ENCODE measurements around the gene EXTL2.
"Not testable (repeated sequence)": the region's sequence is repeated elsewhere in the genome, so short reads cannot be mapped to it uniquely, and the experiment has no call there.

Gene EXTL2

DNA sequence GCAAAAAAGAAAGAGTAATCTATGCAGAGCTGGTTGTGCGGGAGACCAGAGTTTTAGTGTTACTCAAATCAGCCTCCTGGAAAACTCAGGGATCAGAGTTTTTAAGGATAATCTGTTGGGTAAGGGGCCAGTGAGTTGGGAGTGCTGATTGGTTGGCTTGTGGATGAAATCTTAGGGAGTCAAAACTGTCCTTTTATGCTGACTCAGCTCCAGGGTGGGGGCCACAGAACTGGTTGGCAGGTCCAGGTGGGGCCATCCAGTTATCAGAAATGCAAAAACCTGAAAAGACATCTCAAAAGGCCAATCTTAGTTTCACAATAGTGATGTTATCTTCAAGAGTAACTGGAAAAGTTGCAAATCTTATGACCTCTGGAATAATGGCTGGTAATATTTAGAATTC lies 3.3 kb downstream of the EXTL2 start:
- TF ChIP-seq, protein P1, sequence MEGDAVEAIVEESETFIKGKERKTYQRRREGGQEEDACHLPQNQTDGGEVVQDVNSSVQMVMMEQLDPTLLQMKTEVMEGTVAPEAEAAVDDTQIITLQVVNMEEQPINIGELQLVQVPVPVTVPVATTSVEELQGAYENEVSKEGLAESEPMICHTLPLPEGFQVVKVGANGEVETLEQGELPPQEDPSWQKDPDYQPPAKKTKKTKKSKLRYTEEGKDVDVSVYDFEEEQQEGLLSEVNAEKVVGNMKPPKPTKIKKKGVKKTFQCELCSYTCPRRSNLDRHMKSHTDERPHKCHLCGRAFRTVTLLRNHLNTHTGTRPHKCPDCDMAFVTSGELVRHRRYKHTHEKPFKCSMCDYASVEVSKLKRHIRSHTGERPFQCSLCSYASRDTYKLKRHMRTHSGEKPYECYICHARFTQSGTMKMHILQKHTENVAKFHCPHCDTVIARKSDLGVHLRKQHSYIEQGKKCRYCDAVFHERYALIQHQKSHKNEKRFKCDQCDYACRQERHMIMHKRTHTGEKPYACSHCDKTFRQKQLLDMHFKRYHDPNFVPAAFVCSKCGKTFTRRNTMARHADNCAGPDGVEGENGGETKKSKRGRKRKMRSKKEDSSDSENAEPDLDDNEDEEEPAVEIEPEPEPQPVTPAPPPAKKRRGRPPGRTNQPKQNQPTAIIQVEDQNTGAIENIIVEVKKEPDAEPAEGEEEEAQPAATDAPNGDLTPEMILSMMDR (conservative IDR thresholded peaks at IDR 0.05; ENCODE audit: low read depth, low read length), result no peak
- DNase-seq (ENCODE audit: low read depth), result no peak
- H3K4me3 ChIP-seq (ENCODE audit: low read length), result no peak overlapping the region

DNA sequence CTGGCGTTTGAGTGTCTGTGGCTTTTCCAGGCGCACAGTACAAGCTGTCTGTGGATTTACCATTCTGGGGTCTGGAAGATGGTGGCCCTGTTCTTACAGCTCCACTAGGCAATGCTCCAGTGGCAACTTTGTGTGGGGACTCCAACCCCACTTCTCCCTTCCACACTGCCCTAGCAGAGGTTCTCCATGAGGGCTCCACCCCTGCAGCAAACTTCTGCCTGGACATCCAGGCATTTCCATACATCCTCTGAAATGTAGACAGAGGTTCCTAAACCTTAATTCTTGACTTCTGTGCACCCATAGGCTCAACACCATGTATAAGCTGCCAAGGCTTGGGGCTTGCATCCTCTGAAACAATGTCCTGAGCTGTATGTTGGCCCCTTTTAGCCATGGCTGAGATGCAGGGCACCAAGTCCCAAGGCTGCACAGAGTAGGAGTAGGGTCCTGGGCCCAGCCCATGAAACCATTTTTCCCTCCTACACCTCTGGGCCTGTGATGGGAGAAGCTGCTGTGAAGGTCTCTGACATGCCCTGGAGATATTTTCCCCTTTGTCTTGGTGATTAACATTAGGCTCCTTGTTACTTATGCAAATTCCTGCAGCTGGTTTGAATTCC lies 4.7 kb downstream of the EXTL2 start:
- H3K4me3 ChIP-seq (ENCODE audit: low read length); DNase-seq (ENCODE audit: low read depth): not testable (repeated sequence)

DNA sequence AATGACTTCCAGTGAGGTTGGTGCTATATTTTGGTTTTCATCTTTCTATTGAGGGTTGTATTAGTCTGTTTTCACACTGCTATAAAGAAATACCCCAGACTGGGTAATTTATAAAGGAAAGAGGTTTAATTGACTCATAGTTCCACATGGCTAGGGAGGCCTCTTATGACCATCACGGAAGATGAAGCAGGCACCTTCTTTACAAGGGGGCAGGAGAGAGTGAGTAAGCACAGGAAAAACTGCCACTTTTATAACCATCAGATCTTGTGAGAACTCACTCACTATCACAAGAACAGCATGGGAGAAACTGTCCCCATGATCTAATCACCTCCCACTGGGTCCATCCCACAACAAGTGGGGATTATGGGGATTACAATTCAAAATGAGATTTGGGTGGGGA lies 5.6 kb downstream of the EXTL2 start:
- not testable (repeated sequence) for H3K4me3 ChIP-seq (ENCODE audit: low read length); DNase-seq (ENCODE audit: low read depth)

DNA sequence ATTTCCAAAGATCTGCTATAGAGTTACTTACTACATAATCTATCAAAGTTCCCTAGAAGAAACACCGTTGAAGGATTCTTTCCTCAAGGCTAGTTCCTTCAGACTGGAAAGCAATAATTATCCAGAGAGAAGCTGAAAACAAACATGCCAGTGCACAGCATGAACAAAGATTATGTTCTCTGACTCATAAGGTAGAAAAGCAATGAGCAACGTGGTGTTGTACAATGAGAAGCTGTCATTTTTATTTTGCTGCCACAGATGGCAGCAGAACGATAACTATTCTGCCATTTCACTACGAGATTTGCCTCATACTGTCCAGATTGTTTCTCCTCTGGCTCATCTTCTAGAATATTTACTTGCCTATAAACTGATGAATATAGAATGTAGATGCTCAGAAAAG lies 10.7 kb downstream of the EXTL2 start:
- DNase-seq (ENCODE audit: low read depth), result no peak
- H3K4me3 ChIP-seq (ENCODE audit: low read length), result no peak overlapping the region
- TF ChIP-seq, protein P1 (conservative IDR thresholded peaks at IDR 0.05; ENCODE audit: low read depth, low read length), result peak; percentile 16

DNA sequence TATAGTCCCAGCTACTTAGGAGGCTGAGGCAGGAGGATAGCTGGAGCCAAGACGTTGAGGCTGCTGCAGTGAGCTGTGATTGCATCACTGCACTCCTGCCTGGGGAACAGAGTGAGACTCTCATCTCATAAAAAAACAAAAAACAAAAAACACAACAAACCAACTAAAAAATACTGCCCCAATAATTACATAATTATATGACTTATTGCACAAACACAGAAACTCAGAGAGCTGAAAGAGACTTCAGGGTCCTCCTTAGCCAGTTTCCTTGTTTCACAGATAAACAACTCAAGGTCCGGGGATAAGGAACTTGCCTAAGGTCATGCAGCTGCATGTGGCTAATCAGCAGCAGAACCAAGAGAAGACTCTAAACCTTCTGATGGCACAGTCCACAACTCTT lies 11.9 kb downstream of the EXTL2 start:
- no peak overlapping the region for H3K4me3 ChIP-seq (ENCODE audit: low read length)
- TF ChIP-seq, protein P1 (conservative IDR thresholded peaks at IDR 0.05; ENCODE audit: low read depth, low read length), result no peak
- no peak for DNase-seq (ENCODE audit: low read depth)

DNA sequence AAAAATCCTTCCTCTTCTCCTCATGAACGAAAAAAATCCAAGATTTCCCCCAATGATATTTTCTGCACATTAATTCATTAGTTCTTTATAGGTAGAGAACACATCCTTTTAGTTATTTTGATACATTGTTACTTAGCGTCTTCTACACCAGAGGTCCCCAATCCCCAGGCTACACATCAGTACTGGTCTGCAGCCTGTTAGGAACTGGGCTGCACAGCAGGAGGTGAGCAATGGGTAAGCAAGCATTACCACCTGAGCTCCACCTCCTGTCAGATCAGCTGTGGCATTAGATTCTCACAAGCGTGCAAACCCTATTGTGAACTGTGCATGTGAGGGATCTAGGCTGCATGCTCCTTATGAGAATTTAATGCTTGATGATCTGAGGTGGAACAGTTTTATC lies 13.0 kb downstream of the EXTL2 start:
- TF ChIP-seq, protein P1 (conservative IDR thresholded peaks at IDR 0.05; ENCODE audit: low read depth, low read length), result no peak
- H3K4me3 ChIP-seq (ENCODE audit: low read length), result no peak overlapping the region
- DNase-seq (ENCODE audit: low read depth), result no peak

DNA sequence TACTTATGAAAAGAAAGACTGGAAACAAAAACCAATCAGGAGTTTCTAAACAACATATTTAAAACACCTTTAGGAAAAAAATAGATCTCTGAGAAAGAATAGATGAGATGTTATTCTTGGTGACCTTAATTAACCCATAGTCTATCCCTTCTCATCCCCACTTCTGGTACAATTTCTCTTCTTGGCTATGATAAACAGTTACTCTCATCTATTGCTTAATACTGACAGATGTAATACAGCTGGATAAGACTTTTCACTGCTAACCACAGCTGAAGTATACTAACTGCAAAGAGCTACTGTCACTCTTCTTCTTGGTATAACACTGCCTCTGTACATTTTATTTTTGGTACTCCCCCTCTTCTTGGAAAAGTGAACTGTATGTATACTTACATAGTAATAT lies 15.2 kb downstream of the EXTL2 start:
- TF ChIP-seq, protein P1 (conservative IDR thresholded peaks at IDR 0.05; ENCODE audit: low read depth, low read length), result no peak
- no peak overlapping the region for H3K4me3 ChIP-seq (ENCODE audit: low read length)
- DNase-seq (ENCODE audit: low read depth), result no peak

DNA sequence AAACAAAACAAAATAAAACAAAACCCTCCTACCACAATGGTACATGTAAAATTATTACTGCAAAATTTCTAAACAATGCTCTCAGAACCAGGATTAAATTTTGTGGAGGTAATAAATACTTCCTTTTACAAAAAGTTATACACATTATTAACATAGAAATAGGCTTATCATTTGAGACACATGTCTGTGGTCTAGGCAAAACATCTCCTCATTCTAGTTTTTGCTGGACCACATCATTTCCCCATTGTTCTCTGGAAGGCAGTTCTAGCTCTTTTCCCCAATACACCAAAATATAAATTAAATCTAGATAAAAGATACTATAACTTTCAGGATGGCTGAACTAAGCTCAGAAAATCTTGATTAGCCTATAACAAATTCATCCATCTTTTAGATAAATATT lies 18.4 kb downstream of the EXTL2 start:
- TF ChIP-seq, protein P1 (conservative IDR thresholded peaks at IDR 0.05; ENCODE audit: low read depth, low read length), result no peak
- no peak for DNase-seq (ENCODE audit: low read depth)

More for the DNA sequence above, 18.4 kb downstream of the EXTL2 start:
- H3K4me3 ChIP-seq (ENCODE audit: low read length), result no peak overlapping the region
